DND-41 (cell line): ENCODE measurements around the gene HTR3B.

Experiments used
- ATAC-seq: fragments of 200-7000 bp; cut with Tn5 transposase; 3 replicates; pipeline ENCODE4 v1.9.1; 2021; ENCODE audit warnings: low read depth; ENCODE audit not compliant: insufficient read depth
- DNase-seq: peaks from one replicate; pipeline ENCODE4 v3.0.0-alpha.2; 2020
- H2AFZ ChIP-seq: 2 replicates; pipeline ENCODE4 v1.6.0; 2012; ENCODE audit warnings: low read depth, low read length
- H3K27ac ChIP-seq: 2 replicates; pipeline ENCODE4 v1.5.1; 2012; ENCODE audit warnings: low read length, inconsistent platforms
- H3K27me3 ChIP-seq: fragments of 200-600 bp; sonication (generic); 2 replicates; pipeline ENCODE4 v1.6.0; 2012; ENCODE audit warnings: low read length, mild to moderate bottlenecking, inconsistent platforms; ENCODE audit not compliant: insufficient read depth, poor library complexity
- H3K36me3 ChIP-seq: 2 replicates; pipeline ENCODE4 v1.5.1; 2012; ENCODE audit warnings: low read length, inconsistent platforms; ENCODE audit not compliant: insufficient read depth
- H3K4me1 ChIP-seq: 2 replicates; pipeline ENCODE4 v1.5.1; 2012; ENCODE audit warnings: mild to moderate bottlenecking, low read length; ENCODE audit not compliant: insufficient read depth
- H3K4me2 ChIP-seq: 2 replicates; pipeline ENCODE4 v1.6.0; 2012; ENCODE audit warnings: mild to moderate bottlenecking, moderate library complexity, low read length, inconsistent platforms; ENCODE audit not compliant: insufficient read depth
- H3K4me3 ChIP-seq, 2 experiments: fragments of 200-600 bp in 1 of 2; shearing (Covaris generic) in 1 of 2; 2 replicates each; pipeline ENCODE4 v1.5.1; 2012 to 2016; ENCODE audit warnings: inconsistent platforms in 2 of 2, low read length in 2 of 2, mild to moderate bottlenecking in 2 of 2, low read depth in 1 of 2, moderate library complexity in 1 of 2
- H3K79me2 ChIP-seq: 2 replicates; pipeline ENCODE4 v1.6.0; 2012; ENCODE audit warnings: low read length, inconsistent platforms; ENCODE audit not compliant: insufficient read depth
- H3K9ac ChIP-seq: 2 replicates; pipeline ENCODE4 v1.6.0; 2012; ENCODE audit warnings: low read depth, mild to moderate bottlenecking, inconsistent platforms, low read length, moderate library complexity
- H3K9me3 ChIP-seq: 2 replicates; pipeline ENCODE4 v1.5.1; 2012; ENCODE audit warnings: low read length, moderate library complexity, mild to moderate bottlenecking, inconsistent platforms; ENCODE audit not compliant: insufficient read depth, severe bottlenecking
- H4K20me1 ChIP-seq: 2 replicates; pipeline ENCODE4 v1.6.0; 2012; ENCODE audit warnings: low read length; ENCODE audit not compliant: insufficient read depth
- CTCF ChIP-seq: IDR thresholded peaks from 2 replicates; pipeline ENCODE4 v1.5.1; 2012; ENCODE audit warnings: borderline replicate concordance, low read length, moderate library complexity, mild to moderate bottlenecking; ENCODE audit not compliant: poor library complexity, severe bottlenecking; ENCODE audit errors: extremely low read depth
- EZH2 ChIP-seq: IDR thresholded peaks from 3 replicates; pipeline ENCODE4 v1.6.1; 2012; ENCODE audit warnings: borderline replicate concordance, low read depth, mild to moderate bottlenecking, moderate library complexity, low read length, inconsistent platforms; ENCODE audit not compliant: severe bottlenecking

Gene HTR3B

GRCh38 chr11:113884361-113884836 lies 20.2 kb upstream of the HTR3B start:
- H3K27ac ChIP-seq, result no peak overlapping the region
- ATAC-seq, result no peak
- H2AFZ ChIP-seq, result no peak overlapping the region
- H3K79me2 ChIP-seq, result no peaks in the 10 kb centered on the region
- TF ChIP-seq EZH2 (no peak), CTCF (no peak)
- no peaks in the 10 kb centered on the region for H3K27me3 ChIP-seq
- no peak overlapping the region for H3K9ac ChIP-seq
- no peak for DNase-seq
- no peaks in the 10 kb centered on the region for H3K4me1 ChIP-seq
- no peaks in the 10 kb centered on the region for H3K36me3 ChIP-seq
- H3K4me2 ChIP-seq, result no peak overlapping the region
- H3K4me3 ChIP-seq, result no peak overlapping the region
- no peaks in the 10 kb centered on the region for H4K20me1 ChIP-seq
- H3K9me3 ChIP-seq, result no peaks in the 10 kb centered on the region

GRCh38 chr11:113885897-113886296 lies 18.7 kb upstream of the HTR3B start:
- Histone ChIP-seq H3K27ac (no peak overlapping the region), H3K4me3 (no peak overlapping the region), H3K27me3 (no peaks in the 10 kb centered on the region), H2AFZ (no peak overlapping the region), H3K9ac (no peak overlapping the region), H3K36me3 (no peaks in the 10 kb centered on the region), H3K4me2 (no peak overlapping the region), H3K9me3 (no peaks in the 10 kb centered on the region), H3K79me2 (no peaks in the 10 kb centered on the region), H3K4me1 (no peaks in the 10 kb centered on the region), H4K20me1 (no peaks in the 10 kb centered on the region)
- ATAC-seq (no peak), DNase-seq (no peak)
- TF ChIP-seq CTCF, result no peak
- TF ChIP-seq EZH2, result no peak

- no peak overlapping the region for H2AFZ ChIP-seq
- H3K27me3 ChIP-seq, result no peaks in the 10 kb centered on the region
- no peak for ATAC-seq
- no peaks in the 10 kb centered on the region for H3K79me2 ChIP-seq
- H3K4me1 ChIP-seq, result no peaks in the 10 kb centered on the region
- no peak overlapping the region for H3K9ac ChIP-seq
- no peaks in the 10 kb centered on the region for H4K20me1 ChIP-seq
- no peak for DNase-seq
- no peak for TF ChIP-seq CTCF
- no peak for TF ChIP-seq EZH2
- no peaks in the 10 kb centered on the region for H3K36me3 ChIP-seq
- H3K4me2 ChIP-seq, result no peak overlapping the region
- no peak overlapping the region for H3K27ac ChIP-seq
- no peaks in the 10 kb centered on the region for H3K9me3 ChIP-seq
- no peak overlapping the region for H3K4me3 ChIP-seq
Measured at GRCh38 chr11:113888848-113889247, 15.7 kb upstream of the HTR3B start.
